ENCODE measurements around the gene CCNA2.

The CCNA2 gene

GRCh38 chr4:121823505-121824170, at the start of gene CCNA2:
TSS of gene CCNA2 (minus strand) at chr4:121823883. CDS start at chr4:121823628, 255 bp downstream.
- Histone ChIP-seq H3K9ac (ENCODE audit: low read length) (peak within 1 kb of the TSS; percentile 89), H3K4me2 (ENCODE audit: low read length) (peak within 1 kb of the TSS; percentile 70), H4K20me1 (ENCODE audit: insufficient read depth, low read length) (no peaks in the 10 kb centered on the region), H3K79me2 (ENCODE audit: low read length) (peaks cover 43% of the 10 kb centered on the region), H3K27ac (ENCODE audit: low read length) (peak within 1 kb of the TSS; percentile 68), H2AFZ (ENCODE audit: low read depth, low read length) (peak within 1 kb of the TSS; percentile 83), H3K4me3 (ENCODE audit: low read length) (peak within 1 kb of the TSS; percentile 89), H3K9me3 (ENCODE audit: insufficient read depth, low read length) (no peaks in the 10 kb centered on the region), H3K36me3 (replicated peaks; ENCODE audit: low read depth, low read length) (peaks cover 35% of the 10 kb centered on the region), H3K27me3 (ENCODE audit: low read depth, low read length) (no peaks in the 10 kb centered on the region), H3K4me1 (ENCODE audit: low read length) (peaks cover 11% of the 10 kb centered on the region)
- TF ChIP-seq EZH2phosphoT487 (IDR thresholded peaks at IDR 0.05; ENCODE audit: low read depth) (no peak), CTCF (IDR thresholded peaks at IDR 0.05; ENCODE audit: low read depth, low read length) (no peak)

- H3K4me1 ChIP-seq (ENCODE audit: low read length), result peaks cover 8% of the 10 kb centered on the region
- no peaks in the 10 kb centered on the region for H4K20me1 ChIP-seq (ENCODE audit: insufficient read depth, low read length)
- no peak within 1 kb of the TSS for H3K27ac ChIP-seq (ENCODE audit: low read length)
- peaks cover 10% of the 10 kb centered on the region; the same call in 1 of the 2 replicates for H3K79me2 ChIP-seq (ENCODE audit: low read length)
- H3K36me3 ChIP-seq (replicated peaks; ENCODE audit: low read depth, low read length), result peaks cover 8% of the 10 kb centered on the region
- peak within 1 kb of the TSS; percentile 94 for H3K4me3 ChIP-seq (ENCODE audit: low read length)
- peak within 1 kb of the TSS; percentile 100 for H2AFZ ChIP-seq (ENCODE audit: low read depth, low read length)
- TF ChIP-seq CTCF (IDR thresholded peaks at IDR 0.05; ENCODE audit: low read depth, low read length) (no peak), EZH2phosphoT487 (IDR thresholded peaks at IDR 0.05; ENCODE audit: low read depth) (no peak)
- H3K4me2 ChIP-seq (ENCODE audit: low read length), result peak within 1 kb of the TSS; percentile 87
- H3K9ac ChIP-seq (ENCODE audit: low read length), result peak within 1 kb of the TSS; percentile 88
- no peaks in the 10 kb centered on the region for H3K27me3 ChIP-seq (ENCODE audit: low read depth, low read length)
- H3K9me3 ChIP-seq (ENCODE audit: insufficient read depth, low read length), result no peaks in the 10 kb centered on the region
These were observed 46.4 kb upstream of the CCNA2 start, which contains the start of gene BBS7 for GRCh38 chr4:121869841-121870822. TSS of gene BBS7 (minus strand) at chr4:121870474. CDS start at chr4:121870313, 161 bp downstream.

GRCh38 chr4:121863799-121864198, 40.1 kb upstream of the CCNA2 start:
- H3K4me1 ChIP-seq (ENCODE audit: low read length), result no peaks in the 10 kb centered on the region
- peaks cover 11% of the 10 kb centered on the region for H3K36me3 ChIP-seq (replicated peaks; ENCODE audit: low read depth, low read length)
- H3K79me2 ChIP-seq (ENCODE audit: low read length), result 0 out of 2 replicates have a peak, but pooled peaks cover 1% of the 10 kb centered on the region
- H3K4me2 ChIP-seq (ENCODE audit: low read length), result no peak overlapping the region
- TF ChIP-seq CTCF (IDR thresholded peaks at IDR 0.05; ENCODE audit: low read depth, low read length) (no peak), EZH2phosphoT487 (IDR thresholded peaks at IDR 0.05; ENCODE audit: low read depth) (no peak)
- no peak overlapping the region for H2AFZ ChIP-seq (ENCODE audit: low read depth, low read length)
- H3K9ac ChIP-seq (ENCODE audit: low read length), result no peak overlapping the region
- no peaks in the 10 kb centered on the region for H3K9me3 ChIP-seq (ENCODE audit: insufficient read depth, low read length)
- no peaks in the 10 kb centered on the region for H4K20me1 ChIP-seq (ENCODE audit: insufficient read depth, low read length)
- H3K27ac ChIP-seq (ENCODE audit: low read length), result no peak overlapping the region
- H3K27me3 ChIP-seq (ENCODE audit: low read depth, low read length), result no peaks in the 10 kb centered on the region
- no peak overlapping the region for H3K4me3 ChIP-seq (ENCODE audit: low read length)

- Histone ChIP-seq H3K4me3 (ENCODE audit: low read length) (no peak overlapping the region), H3K27me3 (ENCODE audit: low read depth, low read length) (no peaks in the 10 kb centered on the region), H3K9ac (ENCODE audit: low read length) (no peak overlapping the region), H3K4me1 (ENCODE audit: low read length) (no peaks in the 10 kb centered on the region), H3K36me3 (replicated peaks; ENCODE audit: low read depth, low read length) (peaks cover 13% of the 10 kb centered on the region), H3K9me3 (ENCODE audit: insufficient read depth, low read length) (no peaks in the 10 kb centered on the region), H2AFZ (ENCODE audit: low read depth, low read length) (no peak overlapping the region), H3K27ac (ENCODE audit: low read length) (no peak overlapping the region), H4K20me1 (ENCODE audit: insufficient read depth, low read length) (no peaks in the 10 kb centered on the region), H3K79me2 (ENCODE audit: low read length) (no peaks in the 10 kb centered on the region), H3K4me2 (ENCODE audit: low read length) (no peak overlapping the region)
- TF ChIP-seq CTCF (IDR thresholded peaks at IDR 0.05; ENCODE audit: low read depth, low read length) (no peak), EZH2phosphoT487 (IDR thresholded peaks at IDR 0.05; ENCODE audit: low read depth) (no peak)
These were observed 37.7 kb upstream of the CCNA2 start for GRCh38 chr4:121861426-121861825.

Data from OCI-LY3 (cell line).